OCI-LY1 (cell line): Measurements from ENCODE around the gene SERPINB1.
A peak's percentile ranks its signal among the peaks of the same experiment; 100 is the strongest.

Experiments
- H2AFZ ChIP-seq: fragments of 200-600 bp; sonication (generic), shearing (Covaris generic); 2 replicates; pipeline ENCODE4 v1.6.0; 2014; ENCODE audit warnings: antibody characterized with exemption, mild to moderate bottlenecking, low read length
- H3F3A ChIP-seq: fragments of 200-600 bp; sonication (generic), shearing (Covaris generic); 2 replicates; pipeline ENCODE4 v1.6.0; 2014; ENCODE audit warnings: mild to moderate bottlenecking, antibody characterized with exemption, low read length, moderate library complexity; ENCODE audit not compliant: insufficient read depth
- H3K27ac ChIP-seq: fragments of 200-600 bp; sonication (generic); 2 replicates; pipeline ENCODE4 v1.5.1; 2014; ENCODE audit warnings: low read length, mixed run types, mild to moderate bottlenecking, low read depth; ENCODE audit not compliant: poor library complexity, severe bottlenecking
- H3K27me3 ChIP-seq: fragments of 200-600 bp; sonication (generic); 2 replicates; pipeline ENCODE4 v1.6.0; 2014; ENCODE audit warnings: antibody characterized with exemption, mild to moderate bottlenecking, low read length, moderate library complexity; ENCODE audit not compliant: insufficient read depth
- H3K36me3 ChIP-seq: fragments of 200-600 bp; sonication (generic); 2 replicates; pipeline ENCODE4 v1.6.1; 2014; ENCODE audit warnings: mild to moderate bottlenecking, antibody characterized with exemption, low read length, moderate library complexity, mixed read lengths; ENCODE audit not compliant: insufficient read depth
- H3K4me1 ChIP-seq: fragments of 200-600 bp; sonication (generic); 2 replicates; pipeline ENCODE4 v1.5.1; 2014; ENCODE audit warnings: mild to moderate bottlenecking, low read length, moderate library complexity; ENCODE audit not compliant: insufficient read depth, severe bottlenecking
- H3K4me2 ChIP-seq: fragments of 200-600 bp; sonication (generic), shearing (Covaris generic); 2 replicates; pipeline ENCODE4 v1.6.1; 2014; ENCODE audit warnings: low read length
- H3K4me3 ChIP-seq: fragments of 200-600 bp; sonication (generic); 2 replicates; pipeline ENCODE4 v1.5.1; 2014; ENCODE audit warnings: low read length, low read depth, mild to moderate bottlenecking, mixed read lengths; ENCODE audit not compliant: poor library complexity, severe bottlenecking
- H3K79me2 ChIP-seq: fragments of 200-600 bp; shearing (Covaris generic); 2 replicates; pipeline ENCODE4 v1.6.1; 2016; ENCODE audit warnings: mixed run types, low read length, mixed read lengths; ENCODE audit not compliant: insufficient read depth
- H3K9ac ChIP-seq: fragments of 200-600 bp; sonication (generic), shearing (Covaris generic); 2 replicates; pipeline ENCODE4 v1.6.1; 2014; ENCODE audit warnings: mild to moderate bottlenecking, low read length, mixed read lengths
- H3K9me2 ChIP-seq: fragments of 200-600 bp; sonication (generic), shearing (Covaris generic); 2 replicates; pipeline ENCODE4 v1.6.1; 2014; ENCODE audit warnings: low read depth, mild to moderate bottlenecking, low read length, mixed read lengths
- H3K9me3 ChIP-seq: fragments of 200-600 bp; shearing (Covaris generic); 2 replicates; pipeline ENCODE4 v1.6.1; 2014; ENCODE audit warnings: low read length, mixed read lengths
- H4K20me1 ChIP-seq: fragments of 200-600 bp; sonication (generic), shearing (Covaris generic); 2 replicates; pipeline ENCODE4 v1.6.0; 2016; ENCODE audit warnings: mild to moderate bottlenecking, low read length; ENCODE audit not compliant: insufficient read depth
- EZH2 ChIP-seq: fragments of 200-600 bp; sonication (generic), shearing (Covaris generic); IDR thresholded peaks from 2 replicates; pipeline ENCODE4 v1.8.0; 2017; ENCODE audit warnings: borderline replicate concordance, mixed run types, mild to moderate bottlenecking, antibody characterized with exemption, low read length, moderate library complexity, mixed read lengths
- TF ChIP-seq, protein P1 (sequence below): fragments of 200-600 bp; sonication (generic), shearing (Covaris generic); IDR thresholded peaks from 2 replicates; pipeline ENCODE4 v1.5.1; 2017; ENCODE audit warnings: mild to moderate bottlenecking, antibody characterized with exemption, low read length, moderate library complexity, mixed read lengths

Gene SERPINB1

GRCh38 chr6:2868637-2869036 is 27.0 kb upstream of the SERPINB1 start:
- H3K9me3 ChIP-seq = 0 out of 2 replicates have a peak, but pooled peaks cover 3% of the 10 kb centered on the region
- H3K4me3 ChIP-seq = no peak overlapping the region
- TF ChIP-seq, protein P1, sequence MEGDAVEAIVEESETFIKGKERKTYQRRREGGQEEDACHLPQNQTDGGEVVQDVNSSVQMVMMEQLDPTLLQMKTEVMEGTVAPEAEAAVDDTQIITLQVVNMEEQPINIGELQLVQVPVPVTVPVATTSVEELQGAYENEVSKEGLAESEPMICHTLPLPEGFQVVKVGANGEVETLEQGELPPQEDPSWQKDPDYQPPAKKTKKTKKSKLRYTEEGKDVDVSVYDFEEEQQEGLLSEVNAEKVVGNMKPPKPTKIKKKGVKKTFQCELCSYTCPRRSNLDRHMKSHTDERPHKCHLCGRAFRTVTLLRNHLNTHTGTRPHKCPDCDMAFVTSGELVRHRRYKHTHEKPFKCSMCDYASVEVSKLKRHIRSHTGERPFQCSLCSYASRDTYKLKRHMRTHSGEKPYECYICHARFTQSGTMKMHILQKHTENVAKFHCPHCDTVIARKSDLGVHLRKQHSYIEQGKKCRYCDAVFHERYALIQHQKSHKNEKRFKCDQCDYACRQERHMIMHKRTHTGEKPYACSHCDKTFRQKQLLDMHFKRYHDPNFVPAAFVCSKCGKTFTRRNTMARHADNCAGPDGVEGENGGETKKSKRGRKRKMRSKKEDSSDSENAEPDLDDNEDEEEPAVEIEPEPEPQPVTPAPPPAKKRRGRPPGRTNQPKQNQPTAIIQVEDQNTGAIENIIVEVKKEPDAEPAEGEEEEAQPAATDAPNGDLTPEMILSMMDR = no peak
- TF ChIP-seq EZH2 = no peak
- H3K9ac ChIP-seq = no peak overlapping the region
- no peak overlapping the region for H2AFZ ChIP-seq
- H3K27me3 ChIP-seq = no peaks in the 10 kb centered on the region
- no peaks in the 10 kb centered on the region for H3K9me2 ChIP-seq
- H3K27ac ChIP-seq = peak overlapping the region; percentile 2
- H4K20me1 ChIP-seq = no peaks in the 10 kb centered on the region
- no peaks in the 10 kb centered on the region; the same call in 1 of the 2 replicates for H3K36me3 ChIP-seq
- H3F3A ChIP-seq = no peaks in the 10 kb centered on the region
- H3K4me1 ChIP-seq = peaks cover 36% of the 10 kb centered on the region
- H3K79me2 ChIP-seq = no peaks in the 10 kb centered on the region
- H3K4me2 ChIP-seq = no peak overlapping the region

GRCh38 chr6:2866171-2866846 is 24.6 kb upstream of the SERPINB1 start:
- no peak for TF ChIP-seq EZH2
- TF ChIP-seq, protein P1 = no peak
- Histone ChIP-seq H3K4me2 (no peak overlapping the region), H3F3A (peaks cover 4% of the 10 kb centered on the region), H3K9ac (no peak overlapping the region), H3K79me2 (no peaks in the 10 kb centered on the region), H3K27me3 (no peaks in the 10 kb centered on the region), H3K9me3 (0 out of 2 replicates have a peak, but pooled peaks cover 3% of the 10 kb centered on the region), H3K4me3 (no peak overlapping the region), H3K36me3 (no peaks in the 10 kb centered on the region), H3K4me1 (peaks cover 52% of the 10 kb centered on the region), H2AFZ (no peak overlapping the region), H4K20me1 (no peaks in the 10 kb centered on the region), H3K9me2 (no peaks in the 10 kb centered on the region), H3K27ac (peak overlapping the region; percentile 9)

DNA sequence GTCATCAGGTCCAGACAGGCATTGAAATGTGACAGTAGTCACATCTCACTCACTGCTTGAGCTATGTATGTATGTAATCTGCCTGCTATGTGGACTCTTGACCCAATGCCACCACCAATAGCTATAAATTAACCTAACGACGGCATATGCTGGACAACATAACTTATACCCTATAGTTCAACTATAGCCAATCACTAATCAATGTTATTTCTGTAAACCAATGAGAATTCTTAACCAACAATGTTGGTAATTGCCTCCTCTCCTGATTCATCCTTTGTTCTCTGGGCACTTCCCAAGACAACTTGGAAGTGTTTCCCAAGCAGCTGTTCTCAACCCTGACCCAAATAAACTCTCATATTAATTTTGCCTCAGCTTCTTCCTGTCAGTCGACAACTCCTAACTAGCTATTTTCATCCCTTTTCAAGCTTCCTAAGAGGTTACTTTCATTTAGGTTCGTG is 24.1 kb upstream of the SERPINB1 start:
- Histone ChIP-seq H3K4me1 (peaks cover 57% of the 10 kb centered on the region), H3K9me3 (0 out of 2 replicates have a peak, but pooled peaks cover 3% of the 10 kb centered on the region), H3K27ac (peak overlapping the region; percentile 9), H3K79me2 (no peaks in the 10 kb centered on the region), H2AFZ (no peak overlapping the region), H4K20me1 (no peaks in the 10 kb centered on the region), H3K9me2 (no peaks in the 10 kb centered on the region), H3K9ac (no peak overlapping the region), H3K27me3 (no peaks in the 10 kb centered on the region), H3F3A (peaks cover 8% of the 10 kb centered on the region), H3K4me2 (no peak overlapping the region), H3K36me3 (no peaks in the 10 kb centered on the region), H3K4me3 (no peak overlapping the region)
- TF ChIP-seq EZH2 = no peak
- TF ChIP-seq, protein P1 = no peak
